Measurements from ENCODE around the gene CARMIL1.

The CARMIL1 gene

DNA sequence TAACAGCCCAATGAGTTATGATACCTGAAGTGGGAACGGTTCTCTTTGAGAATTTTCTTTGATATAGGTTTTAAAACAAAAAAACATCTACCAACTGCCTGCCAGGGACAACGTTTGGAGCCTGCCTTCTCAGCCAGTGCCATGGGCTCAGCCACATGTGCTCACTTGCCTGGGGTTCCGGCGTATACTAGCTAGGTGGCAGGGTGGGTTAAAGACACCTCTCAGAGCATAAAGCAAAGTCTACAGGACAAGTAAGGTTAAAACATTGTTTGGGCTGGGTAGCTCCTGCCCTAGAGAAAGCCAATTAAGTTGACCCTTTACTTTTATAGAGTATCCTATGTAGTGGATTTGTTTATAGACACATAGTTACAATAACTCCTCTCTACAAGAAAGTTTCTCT, 334.9 kb downstream of the CARMIL1 start:
- H3K4me3 ChIP-seq (ENCODE audit: low read length) = no peak overlapping the region
- TF ChIP-seq, protein P1, sequence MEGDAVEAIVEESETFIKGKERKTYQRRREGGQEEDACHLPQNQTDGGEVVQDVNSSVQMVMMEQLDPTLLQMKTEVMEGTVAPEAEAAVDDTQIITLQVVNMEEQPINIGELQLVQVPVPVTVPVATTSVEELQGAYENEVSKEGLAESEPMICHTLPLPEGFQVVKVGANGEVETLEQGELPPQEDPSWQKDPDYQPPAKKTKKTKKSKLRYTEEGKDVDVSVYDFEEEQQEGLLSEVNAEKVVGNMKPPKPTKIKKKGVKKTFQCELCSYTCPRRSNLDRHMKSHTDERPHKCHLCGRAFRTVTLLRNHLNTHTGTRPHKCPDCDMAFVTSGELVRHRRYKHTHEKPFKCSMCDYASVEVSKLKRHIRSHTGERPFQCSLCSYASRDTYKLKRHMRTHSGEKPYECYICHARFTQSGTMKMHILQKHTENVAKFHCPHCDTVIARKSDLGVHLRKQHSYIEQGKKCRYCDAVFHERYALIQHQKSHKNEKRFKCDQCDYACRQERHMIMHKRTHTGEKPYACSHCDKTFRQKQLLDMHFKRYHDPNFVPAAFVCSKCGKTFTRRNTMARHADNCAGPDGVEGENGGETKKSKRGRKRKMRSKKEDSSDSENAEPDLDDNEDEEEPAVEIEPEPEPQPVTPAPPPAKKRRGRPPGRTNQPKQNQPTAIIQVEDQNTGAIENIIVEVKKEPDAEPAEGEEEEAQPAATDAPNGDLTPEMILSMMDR (conservative IDR thresholded peaks at IDR 0.05; ENCODE audit: low read depth, low read length) = no peak
- no peak for DNase-seq (ENCODE audit: low read depth)

DNA sequence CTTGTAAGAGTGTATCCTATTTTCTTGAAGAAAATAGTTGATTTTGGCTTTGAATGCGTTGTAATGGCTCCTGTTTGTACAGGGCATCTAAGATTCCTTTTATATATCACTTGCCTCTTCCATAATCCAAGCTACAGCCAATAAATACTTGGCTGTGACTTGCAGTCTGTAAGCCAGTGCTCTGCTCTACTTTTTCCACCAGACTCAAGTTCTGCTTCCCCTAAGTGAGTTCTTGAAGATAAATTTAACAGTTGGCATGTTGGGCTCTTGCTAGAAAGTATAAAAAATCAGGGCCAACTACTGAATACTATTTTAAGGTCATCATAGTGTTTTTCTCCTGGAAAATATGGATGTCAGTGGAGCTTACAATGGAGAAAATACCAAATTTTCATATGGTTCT, 336.3 kb downstream of the CARMIL1 start:
- TF ChIP-seq, protein P1 (conservative IDR thresholded peaks at IDR 0.05; ENCODE audit: low read depth, low read length) = no peak
- no peak overlapping the region for H3K4me3 ChIP-seq (ENCODE audit: low read length)
- no peak for DNase-seq (ENCODE audit: low read depth)

DNA sequence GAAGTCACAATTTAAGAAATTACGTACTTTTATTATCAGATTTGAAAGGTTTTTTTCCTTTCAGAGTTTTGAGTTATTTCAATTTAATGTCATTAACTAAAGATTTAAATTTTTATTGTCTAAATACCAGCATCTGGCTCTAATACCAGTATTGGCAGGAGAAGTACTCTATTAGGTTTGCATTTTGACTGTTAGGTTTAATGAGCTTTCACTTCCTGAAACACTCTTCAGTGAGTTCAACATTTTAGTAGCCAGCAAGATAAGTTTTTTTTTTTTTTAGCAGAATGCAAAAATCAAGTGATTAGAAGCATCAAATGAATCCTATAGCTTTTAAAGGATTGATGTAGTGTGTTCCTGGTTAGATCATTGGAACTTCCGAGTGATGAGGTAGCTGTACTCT, 338.8 kb downstream of the CARMIL1 start:
- no peak overlapping the region for H3K4me3 ChIP-seq (ENCODE audit: low read length)
- TF ChIP-seq, protein P1 (conservative IDR thresholded peaks at IDR 0.05; ENCODE audit: low read depth, low read length) = no peak
- no peak for DNase-seq (ENCODE audit: low read depth)

DNA sequence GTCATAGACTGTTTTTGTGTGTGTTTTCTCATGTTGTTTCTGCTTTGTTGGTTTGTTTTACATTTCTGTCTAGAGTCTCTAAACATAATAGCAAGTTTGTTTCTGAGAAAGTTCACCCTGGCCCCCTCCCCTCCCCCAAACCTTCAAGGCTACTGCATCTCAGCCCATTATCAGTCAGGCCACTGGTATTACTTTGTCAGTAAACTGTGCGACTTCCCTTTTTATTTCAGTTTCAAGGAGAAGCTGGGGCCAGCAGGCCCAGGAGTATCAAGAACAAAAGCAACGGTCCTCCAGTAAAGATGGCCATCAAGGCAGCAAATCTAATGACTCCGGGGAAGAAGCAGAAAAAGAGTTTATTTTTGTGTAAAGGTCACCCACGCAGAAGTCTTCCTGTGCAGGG, 340.0 kb downstream of the CARMIL1 start:
- TF ChIP-seq, protein P1 (conservative IDR thresholded peaks at IDR 0.05; ENCODE audit: low read depth, low read length) = no peak
- no peak overlapping the region for H3K4me3 ChIP-seq (ENCODE audit: low read length)
- no peak for DNase-seq (ENCODE audit: low read depth)

DNA sequence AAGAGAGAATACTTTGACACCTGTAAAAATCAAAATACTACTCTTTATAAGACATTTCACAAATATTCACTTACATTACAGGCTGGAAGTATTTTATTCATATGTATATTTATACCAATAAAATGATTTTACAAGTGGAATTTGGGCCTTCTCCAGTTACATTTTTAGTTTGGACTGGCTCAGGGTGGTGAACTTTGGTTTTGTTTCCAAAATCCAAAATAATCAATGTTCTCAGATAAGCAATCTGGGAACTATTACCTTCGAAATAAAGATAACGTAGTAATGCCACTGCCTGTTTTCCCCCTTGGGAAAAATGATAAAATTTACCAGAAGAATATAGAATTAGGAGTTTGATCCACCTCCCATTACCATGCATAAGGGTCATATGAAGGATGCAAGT, 341.2 kb downstream of the CARMIL1 start:
- DNase-seq (ENCODE audit: low read depth) = no peak
- TF ChIP-seq, protein P1 (conservative IDR thresholded peaks at IDR 0.05; ENCODE audit: low read depth, low read length) = no peak
- H3K4me3 ChIP-seq (ENCODE audit: low read length) = no peak overlapping the region

DNA sequence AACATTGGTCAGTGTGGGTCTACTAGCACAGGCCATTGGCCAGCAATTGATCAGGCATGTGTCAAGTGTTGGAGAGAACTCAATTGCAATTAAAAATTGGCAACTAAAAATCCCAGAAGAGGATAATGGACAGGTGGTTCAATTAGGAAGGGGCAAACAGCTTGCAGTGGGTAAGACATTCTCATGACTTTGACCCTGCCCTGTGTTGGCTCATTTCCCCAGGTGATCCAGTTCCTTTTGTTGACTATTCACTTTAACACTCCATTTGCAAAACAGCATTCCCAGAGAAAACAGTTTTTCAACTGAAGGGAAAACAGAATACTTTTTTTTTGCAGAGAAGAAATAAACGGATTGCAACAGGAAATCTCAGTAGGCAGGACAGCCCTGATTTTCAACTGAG, 343.9 kb downstream of the CARMIL1 start:
- H3K4me3 ChIP-seq (ENCODE audit: low read length) = no peak overlapping the region
- TF ChIP-seq, protein P1 (conservative IDR thresholded peaks at IDR 0.05; ENCODE audit: low read depth, low read length) = no peak
- DNase-seq (ENCODE audit: low read depth) = no peak

DNA sequence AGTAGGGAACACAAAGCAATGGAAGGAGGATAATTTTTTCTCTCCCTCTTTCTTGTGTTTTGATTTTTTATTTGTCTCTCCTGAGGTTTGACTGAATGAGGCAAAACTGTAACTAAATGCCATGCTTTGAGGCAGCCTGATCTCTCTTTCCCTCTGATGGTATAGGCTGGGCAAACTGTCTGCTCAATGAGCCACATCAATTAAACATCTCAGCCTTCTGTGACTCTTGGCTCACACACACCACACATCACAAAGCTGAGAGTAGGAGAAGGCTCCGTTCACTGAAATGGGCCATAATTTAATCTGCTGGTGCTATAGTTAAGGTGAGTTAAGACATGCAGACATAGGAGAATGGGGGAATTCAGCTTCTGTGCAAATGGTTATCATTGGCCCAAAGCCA, 344.7 kb downstream of the CARMIL1 start:
- no peak for DNase-seq (ENCODE audit: low read depth)
- TF ChIP-seq, protein P1 (conservative IDR thresholded peaks at IDR 0.05; ENCODE audit: low read depth, low read length) = no peak

More for the DNA sequence above, 344.7 kb downstream of the CARMIL1 start:
- no peak overlapping the region for H3K4me3 ChIP-seq (ENCODE audit: low read length)
